NCI-H2227 (cell line): ENCODE data around the gene THEMIS.

Source experiments
- DNase-seq: peaks from one replicate; lab custom pipeline; 2025; ENCODE audit not compliant: unreplicated experiment; lab: John Stamatoyannopoulos, UW

Gene THEMIS

DNA sequence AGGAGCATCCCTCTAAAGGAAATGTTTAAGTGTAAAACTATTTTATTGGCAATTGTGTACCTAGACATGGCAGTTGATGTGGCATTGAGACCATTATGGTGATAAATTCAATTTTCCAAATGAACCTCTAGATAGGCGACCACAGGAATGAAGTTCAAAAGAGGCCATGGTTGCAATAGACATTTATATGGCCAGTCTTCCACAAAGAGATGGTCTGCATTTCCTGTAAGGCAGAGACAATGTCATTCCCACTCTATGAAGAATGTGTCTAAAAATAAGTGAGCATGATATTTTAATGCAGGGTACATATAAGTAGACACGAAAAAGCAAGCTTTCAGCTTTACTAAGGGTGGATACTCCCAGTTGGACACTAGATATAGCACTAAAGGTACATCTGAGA is 40.9 kb downstream of the THEMIS start:
- DNase-seq, result no peak

- no peak for DNase-seq
Observed at GRCh38 chr6:127858727-127859391, 42.0 kb downstream of the THEMIS start.

GRCh38 chr6:127857051-127857637 is 43.7 kb downstream of the THEMIS start:
- DNase-seq, result no peak

- no peak for DNase-seq
Observed at GRCh38 chr6:127855542-127856159, 45.2 kb downstream of the THEMIS start.

- no peak for DNase-seq
Observed at GRCh38 chr6:127854009-127854408, 46.8 kb downstream of the THEMIS start.

DNA sequence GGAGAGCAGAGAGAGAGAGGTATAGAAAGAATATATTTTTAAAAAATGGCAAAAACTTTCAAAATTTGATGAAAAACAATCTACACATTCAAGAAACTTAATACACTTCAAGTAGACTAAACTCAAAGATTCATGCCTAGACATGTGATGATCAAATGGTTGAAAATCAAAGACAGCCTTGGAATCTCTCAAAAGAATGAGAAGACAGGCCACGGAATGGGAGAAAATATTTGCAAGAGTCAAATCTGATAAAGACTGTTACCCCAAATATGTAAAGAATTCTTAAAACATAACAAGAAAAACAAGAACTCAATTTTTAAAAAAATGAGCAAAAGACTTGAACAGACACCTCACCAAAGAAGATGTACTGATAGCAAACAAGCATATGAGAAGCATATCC is 49.7 kb downstream of the THEMIS start:
- no peak for DNase-seq

DNA sequence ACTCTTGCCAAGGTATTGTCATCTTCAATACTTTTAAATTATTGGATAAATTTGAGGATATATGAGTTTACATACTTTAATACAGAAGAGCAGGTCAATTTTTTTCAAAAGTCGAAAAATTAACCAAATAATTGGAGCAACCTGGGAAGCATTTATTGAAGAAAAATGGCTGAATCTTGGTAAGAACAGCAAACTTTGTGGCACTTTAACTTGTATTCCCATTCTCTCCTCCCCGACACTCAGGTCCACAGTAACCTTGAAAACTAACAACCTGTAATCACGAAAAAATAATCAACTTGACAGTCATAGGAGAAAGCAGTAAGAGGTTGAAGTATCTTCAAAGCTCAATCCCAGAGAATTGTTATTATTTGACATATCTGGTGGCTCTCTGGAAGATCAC is 55.6 kb downstream of the THEMIS start:
- DNase-seq, result no peak

- DNase-seq, result no peak
Observed at GRCh38 chr6:127844529-127844928, 56.3 kb downstream of the THEMIS start.

- DNase-seq, result no peak
Observed at GRCh38 chr6:127843582-127843981, 57.3 kb downstream of the THEMIS start.

GRCh38 chr6:127842562-127842961 is 58.3 kb downstream of the THEMIS start:
- no peak for DNase-seq

DNA sequence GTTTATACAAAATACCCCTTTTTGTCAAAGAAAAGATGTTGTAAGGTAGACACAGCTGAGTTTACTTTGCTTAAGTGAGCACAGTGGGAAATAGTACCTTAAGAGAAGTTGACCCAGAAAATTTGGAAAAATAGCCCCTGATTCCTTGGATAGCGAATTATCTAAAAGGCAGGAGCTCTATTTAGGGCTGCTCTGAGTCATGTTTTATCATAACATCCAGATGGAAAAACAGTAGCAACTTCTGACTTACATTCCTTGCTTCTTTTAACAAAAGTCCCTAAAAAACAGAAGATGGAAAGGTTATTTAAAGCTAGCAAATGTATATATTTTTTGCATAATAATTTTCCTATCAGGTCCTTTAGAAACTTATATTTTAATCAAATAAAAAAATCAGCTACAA is 59.0 kb downstream of the THEMIS start:
- no peak for DNase-seq

DNA sequence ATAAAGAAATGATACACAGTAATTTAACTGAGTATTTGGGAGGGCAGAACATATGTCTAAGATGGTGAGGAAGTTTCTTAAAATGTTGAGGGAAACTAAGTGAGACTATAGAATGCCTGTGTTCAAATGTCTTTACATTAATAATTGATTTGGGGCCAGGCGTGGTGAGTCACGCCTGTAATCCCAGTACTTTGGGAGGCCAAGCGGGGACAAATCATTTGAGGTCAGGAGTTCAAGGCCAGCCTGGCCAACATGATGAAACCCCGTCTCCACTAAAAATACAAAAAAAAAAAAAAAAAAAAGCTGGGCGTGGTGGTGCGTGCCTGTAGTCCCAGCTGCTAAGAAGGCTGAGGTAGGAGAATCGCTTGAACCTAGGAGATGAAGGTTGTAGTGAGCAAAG is 66.7 kb downstream of the THEMIS start:
- DNase-seq, result no peak

- DNase-seq, result no peak
Observed at GRCh38 chr6:127833336-127833735, 67.5 kb downstream of the THEMIS start.

DNA sequence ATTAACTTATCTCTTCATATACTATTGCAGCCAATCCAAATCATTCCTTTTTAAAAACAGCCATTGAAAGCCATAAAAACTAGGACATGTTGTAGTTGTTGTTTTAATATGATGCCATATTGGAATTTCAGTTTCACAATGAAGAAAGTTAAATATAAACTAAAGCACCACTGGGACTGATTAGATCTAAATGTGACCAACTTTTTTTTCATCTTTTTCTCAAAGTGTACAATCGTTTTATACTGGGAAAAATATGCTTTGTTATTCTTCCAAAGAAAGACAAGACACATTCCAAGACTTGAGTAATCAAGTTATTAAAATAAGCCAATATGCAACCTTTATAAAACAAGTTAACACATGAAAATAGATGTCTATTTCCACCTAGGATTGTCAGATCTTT is 68.5 kb downstream of the THEMIS start:
- DNase-seq, result no peak

DNA sequence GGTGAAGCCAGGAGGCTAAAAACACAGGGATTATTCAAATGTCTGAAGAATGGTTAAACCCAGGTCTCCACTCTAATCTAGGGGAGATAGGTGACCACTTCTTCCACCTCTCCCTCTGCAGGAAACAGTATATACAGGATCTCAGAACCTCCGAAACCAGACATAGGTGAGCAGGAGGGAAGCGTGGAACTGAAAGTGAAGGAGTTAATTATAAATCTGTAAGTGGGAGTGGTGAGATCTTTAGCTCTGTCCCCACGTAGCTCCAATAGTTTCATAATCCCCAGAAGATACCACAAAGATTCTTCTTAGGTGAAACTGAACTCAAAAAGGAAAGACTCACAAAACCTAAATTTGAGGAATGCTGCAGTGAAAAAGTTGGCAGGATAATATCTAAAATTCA is 76.8 kb downstream of the THEMIS start:
- DNase-seq, result no peak

DNA sequence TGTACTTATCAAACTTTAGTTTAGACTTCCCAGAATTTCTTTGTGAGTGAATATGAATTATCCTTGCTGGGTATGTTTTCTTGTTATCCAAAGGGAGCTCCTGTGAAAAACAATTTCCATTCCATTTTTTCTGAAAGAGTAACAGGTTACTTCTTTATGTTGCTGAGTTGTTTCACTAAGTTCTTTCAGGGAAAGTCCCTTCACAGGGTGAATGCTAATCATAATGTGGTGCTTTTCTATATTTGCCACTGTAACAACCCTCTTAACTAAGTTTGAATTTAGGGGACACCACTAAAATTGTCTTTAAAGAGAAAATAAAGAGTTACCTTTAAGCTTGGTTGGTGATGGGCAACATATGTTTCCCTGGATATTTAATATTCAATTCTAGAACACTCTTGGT is 79.4 kb downstream of the THEMIS start:
- DNase-seq, result no peak

- DNase-seq, result no peak
Observed at GRCh38 chr6:127818149-127818548, 82.7 kb downstream of the THEMIS start.

DNA sequence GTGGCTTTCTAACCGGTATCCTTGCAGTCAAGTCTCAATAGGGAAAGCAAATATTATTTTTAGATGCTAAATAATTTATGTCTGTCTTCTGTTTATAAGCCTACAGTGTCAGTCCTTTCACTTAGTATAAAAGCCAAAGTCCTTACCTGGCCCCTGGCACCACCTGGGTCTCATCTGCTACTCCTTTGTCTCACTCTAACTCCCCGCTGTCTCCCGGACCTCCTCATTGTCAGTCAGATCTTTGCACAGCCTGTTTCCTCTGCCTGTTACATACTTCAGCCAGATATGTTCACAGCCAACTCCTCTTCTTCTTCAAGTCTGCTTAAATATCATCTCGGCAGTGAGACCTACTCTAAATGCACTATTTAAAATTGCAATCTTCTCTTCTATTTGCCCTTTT is 84.2 kb downstream of the THEMIS start:
- no peak for DNase-seq

DNA sequence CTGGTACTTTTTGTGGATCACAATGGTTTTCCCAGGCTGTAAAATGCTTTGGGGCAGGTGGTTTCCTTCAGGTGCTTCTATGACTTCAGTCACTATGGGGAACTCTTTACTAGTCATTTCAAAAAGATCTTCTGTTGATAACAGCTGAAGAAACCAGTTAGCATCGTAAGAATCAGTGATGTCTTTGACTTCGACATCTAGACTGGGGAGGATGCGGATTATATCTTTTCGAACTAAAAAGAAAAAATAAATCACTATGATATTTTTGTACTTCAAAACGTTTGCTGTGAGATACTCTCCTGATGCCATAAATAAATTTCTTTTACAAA is 87.2 kb downstream of the THEMIS start:
- DNase-seq, result no peak

DNA sequence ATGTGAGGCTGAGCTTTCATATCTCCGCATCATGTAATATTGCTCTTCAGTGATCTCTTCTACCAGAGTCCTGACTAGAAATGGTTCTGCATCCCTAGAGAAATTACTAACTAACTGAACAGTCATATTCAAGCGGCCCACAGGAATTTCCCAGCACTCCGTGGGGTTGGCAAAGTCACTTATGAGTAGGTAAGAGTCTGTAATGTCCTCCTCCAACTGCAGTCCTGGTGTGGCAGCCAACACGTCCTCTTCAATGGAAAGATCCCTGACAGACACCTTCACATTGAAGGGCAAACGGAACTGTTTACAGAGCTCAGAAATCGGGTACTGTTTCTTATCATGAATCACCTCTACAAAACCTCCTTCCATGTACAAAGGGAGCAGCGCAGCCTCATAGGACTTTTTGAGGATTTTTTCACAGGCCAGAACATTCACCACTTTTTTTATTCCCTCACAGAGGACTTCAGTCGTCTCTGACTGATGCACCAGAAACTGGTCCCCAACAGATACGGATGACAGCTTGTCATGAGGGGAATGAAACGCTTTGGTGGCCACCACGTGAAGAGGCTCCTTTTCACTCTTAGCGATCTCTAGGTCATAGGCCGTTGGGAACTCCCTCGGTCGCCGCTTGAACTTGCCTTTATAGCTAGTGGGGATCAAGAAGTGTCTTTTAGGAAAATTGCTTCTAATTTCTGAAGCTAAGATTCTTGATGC is 87.7 kb downstream of the THEMIS start:
- no peak for DNase-seq

- no peak for DNase-seq
Observed at GRCh38 chr6:127811900-127812570, 88.8 kb downstream of the THEMIS start.
